Progenitor cell of endocrine pancreas (in vitro differentiated cells): ENCODE data around the gene FNBP1L. TPM values are rescaled to one million over a fixed set of nuclear protein-coding genes. Genes with fewer than 3 reads are reported as not detected.

ENCODE experiments used
- DNase-seq: peaks from one replicate; pipeline ENCODE4 v3.0.0; 2021; ENCODE audit warnings: low spot score; ENCODE audit not compliant: unreplicated experiment
- H3K27ac Mint-ChIP-seq: 2 replicates; pipeline ENCODE4 v1.8.0; 2021; ENCODE audit warnings: mild to moderate bottlenecking, moderate library complexity, mixed read lengths
- H3K27me3 Mint-ChIP-seq: 2 replicates; pipeline ENCODE4 v1.8.0; 2021; ENCODE audit warnings: mixed read lengths
- H3K36me3 Mint-ChIP-seq: 2 replicates; pipeline ENCODE4 v1.8.0; 2022; ENCODE audit warnings: mixed read lengths; ENCODE audit not compliant: insufficient read depth
- H3K4me1 Mint-ChIP-seq: 2 replicates; pipeline ENCODE4 v1.8.0; 2021; ENCODE audit warnings: low read depth, mixed read lengths
- H3K4me3 Mint-ChIP-seq: 2 replicates; pipeline ENCODE4 v1.8.0; 2021; ENCODE audit warnings: low read depth, mild to moderate bottlenecking, moderate library complexity, mixed read lengths
- H3K9me3 Mint-ChIP-seq: 2 replicates; pipeline ENCODE4 v1.8.0; 2021; ENCODE audit warnings: low read depth, mixed read lengths
- total RNA-seq: library from RNA; stranded (reverse); gene quantifications from 2 replicates; pipeline ENCODE4 v1.2.1, GENCODE V29; 2021
- TF ChIP-seq, protein P1 (sequence below): fragments of 200-600 bp; sonication (generic); IDR thresholded peaks from one replicate; pipeline ENCODE4 v1.5.0; 2021; ENCODE audit warnings: antibody characterized with exemption, mild to moderate bottlenecking; ENCODE audit not compliant: unreplicated experiment

Gene FNBP1L
- total RNA-seq, 1 donor from 2014 or later = 136 TPM

DNA sequence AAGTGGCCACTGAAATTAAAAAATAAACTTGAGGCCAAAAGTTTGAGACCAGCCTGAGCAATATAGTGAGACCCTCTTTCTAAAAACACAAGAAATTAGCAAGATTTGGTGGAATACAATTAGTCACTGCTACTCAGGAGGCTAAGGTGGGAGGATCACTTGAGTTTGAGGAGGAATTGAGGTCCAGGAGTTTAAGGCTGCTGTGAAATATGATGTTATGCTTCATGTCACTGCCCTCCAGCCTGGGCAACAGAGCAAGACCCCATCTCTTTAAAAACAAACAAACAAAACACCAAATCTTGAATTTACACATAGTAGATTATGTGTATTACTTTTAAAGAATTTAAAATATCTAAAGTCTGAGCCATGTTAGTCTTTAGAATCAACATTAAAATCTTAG lies 6.3 kb upstream of the FNBP1L start:
- H3K36me3 Mint-ChIP-seq = no peaks in the 10 kb centered on the region
- H3K4me1 Mint-ChIP-seq = peaks cover 6% of the 10 kb centered on the region
- no peak overlapping the region for H3K4me3 Mint-ChIP-seq
- no peaks in the 10 kb centered on the region for H3K27me3 Mint-ChIP-seq
- TF ChIP-seq, protein P1, sequence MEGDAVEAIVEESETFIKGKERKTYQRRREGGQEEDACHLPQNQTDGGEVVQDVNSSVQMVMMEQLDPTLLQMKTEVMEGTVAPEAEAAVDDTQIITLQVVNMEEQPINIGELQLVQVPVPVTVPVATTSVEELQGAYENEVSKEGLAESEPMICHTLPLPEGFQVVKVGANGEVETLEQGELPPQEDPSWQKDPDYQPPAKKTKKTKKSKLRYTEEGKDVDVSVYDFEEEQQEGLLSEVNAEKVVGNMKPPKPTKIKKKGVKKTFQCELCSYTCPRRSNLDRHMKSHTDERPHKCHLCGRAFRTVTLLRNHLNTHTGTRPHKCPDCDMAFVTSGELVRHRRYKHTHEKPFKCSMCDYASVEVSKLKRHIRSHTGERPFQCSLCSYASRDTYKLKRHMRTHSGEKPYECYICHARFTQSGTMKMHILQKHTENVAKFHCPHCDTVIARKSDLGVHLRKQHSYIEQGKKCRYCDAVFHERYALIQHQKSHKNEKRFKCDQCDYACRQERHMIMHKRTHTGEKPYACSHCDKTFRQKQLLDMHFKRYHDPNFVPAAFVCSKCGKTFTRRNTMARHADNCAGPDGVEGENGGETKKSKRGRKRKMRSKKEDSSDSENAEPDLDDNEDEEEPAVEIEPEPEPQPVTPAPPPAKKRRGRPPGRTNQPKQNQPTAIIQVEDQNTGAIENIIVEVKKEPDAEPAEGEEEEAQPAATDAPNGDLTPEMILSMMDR = no peak
- no peak for DNase-seq
- H3K9me3 Mint-ChIP-seq = no peaks in the 10 kb centered on the region
- no peak overlapping the region for H3K27ac Mint-ChIP-seq

DNA sequence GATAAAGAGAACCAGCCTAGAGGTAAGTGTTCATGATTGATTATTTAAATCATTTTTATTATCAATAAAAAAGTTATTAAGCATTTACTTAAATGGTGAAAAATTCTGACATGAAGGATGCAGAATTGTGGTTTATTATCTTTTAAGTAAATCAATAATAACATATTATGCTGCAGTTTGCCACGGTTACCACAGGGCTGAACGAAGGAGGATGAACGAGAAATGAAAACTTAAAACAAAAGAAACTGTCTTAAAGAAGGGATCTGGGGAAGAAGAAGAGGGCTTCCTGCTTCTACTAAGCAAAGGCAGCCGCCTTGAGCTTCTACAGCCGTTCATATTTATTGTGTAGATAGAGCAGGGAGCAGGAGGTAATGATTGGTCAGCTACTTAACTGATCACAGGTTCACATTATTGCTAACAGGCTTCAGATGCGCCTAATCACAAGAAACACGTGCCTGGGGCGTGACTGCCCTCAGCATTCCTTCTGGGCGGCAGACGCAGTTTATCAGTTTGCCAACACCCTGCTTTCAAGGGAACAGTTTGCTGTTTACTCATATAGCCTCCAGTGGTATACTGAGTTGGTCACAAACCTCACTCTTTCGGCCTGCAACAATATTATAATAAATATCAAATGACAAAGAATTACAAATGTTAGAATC lies 5.8 kb upstream of the FNBP1L start:
- Mint-ChIP-seq H3K9me3 (no peaks in the 10 kb centered on the region), H3K4me1 (peaks cover 10% of the 10 kb centered on the region), H3K27me3 (no peaks in the 10 kb centered on the region), H3K27ac (no peak overlapping the region), H3K4me3 (no peak overlapping the region), H3K36me3 (no peaks in the 10 kb centered on the region)
- TF ChIP-seq, protein P1 = no peak
- no peak for DNase-seq

DNA sequence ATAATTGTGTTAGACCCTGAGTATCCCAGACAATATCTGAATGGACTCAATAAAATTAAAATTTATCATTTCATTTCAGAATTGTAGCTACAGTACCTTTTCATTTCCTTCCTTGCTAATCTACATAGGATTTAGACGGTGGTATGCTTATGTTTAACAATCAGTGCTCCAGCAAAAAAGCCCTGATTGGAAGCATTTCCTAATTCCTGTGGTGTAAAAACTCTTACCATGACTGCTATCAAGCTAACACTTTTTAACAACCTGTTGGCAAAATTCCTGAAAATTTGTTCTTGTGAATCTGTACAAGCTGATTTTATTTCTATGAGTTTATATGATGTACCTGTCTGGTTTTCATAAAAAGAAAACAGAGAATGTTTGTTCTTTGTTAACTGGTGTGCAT lies 5.2 kb upstream of the FNBP1L start:
- H3K4me3 Mint-ChIP-seq = no peak overlapping the region
- H3K36me3 Mint-ChIP-seq = no peaks in the 10 kb centered on the region
- H3K9me3 Mint-ChIP-seq = no peaks in the 10 kb centered on the region
- no peak overlapping the region for H3K27ac Mint-ChIP-seq
- DNase-seq = no peak
- peaks cover 13% of the 10 kb centered on the region for H3K4me1 Mint-ChIP-seq
- TF ChIP-seq, protein P1 = no peak
- no peaks in the 10 kb centered on the region for H3K27me3 Mint-ChIP-seq

DNA sequence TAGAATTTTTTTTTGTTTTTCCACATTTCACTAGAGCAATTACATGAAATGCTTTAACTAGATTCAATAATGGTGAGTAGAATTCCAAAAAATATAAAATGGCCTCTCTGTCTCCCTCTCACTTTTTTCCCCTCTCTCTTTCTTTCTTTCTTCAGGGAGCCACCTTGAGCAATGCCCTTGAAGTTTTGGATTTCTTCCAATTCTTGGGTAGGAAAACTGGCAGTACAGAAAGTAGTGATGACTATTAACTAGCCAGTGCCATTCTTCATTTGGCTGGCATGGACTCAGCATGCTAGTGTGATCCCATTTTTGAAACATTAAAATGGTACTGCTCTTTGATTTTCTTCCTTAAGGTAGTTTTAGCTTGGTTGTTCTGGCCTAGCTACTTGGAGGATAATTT lies 4.5 kb upstream of the FNBP1L start:
- no peak overlapping the region for H3K27ac Mint-ChIP-seq
- H3K9me3 Mint-ChIP-seq = no peaks in the 10 kb centered on the region
- H3K4me3 Mint-ChIP-seq = no peak overlapping the region
- TF ChIP-seq, protein P1 = no peak
- no peaks in the 10 kb centered on the region for H3K36me3 Mint-ChIP-seq
- peaks cover 13% of the 10 kb centered on the region for H3K4me1 Mint-ChIP-seq
- DNase-seq = no peak
- H3K27me3 Mint-ChIP-seq = no peaks in the 10 kb centered on the region

DNA sequence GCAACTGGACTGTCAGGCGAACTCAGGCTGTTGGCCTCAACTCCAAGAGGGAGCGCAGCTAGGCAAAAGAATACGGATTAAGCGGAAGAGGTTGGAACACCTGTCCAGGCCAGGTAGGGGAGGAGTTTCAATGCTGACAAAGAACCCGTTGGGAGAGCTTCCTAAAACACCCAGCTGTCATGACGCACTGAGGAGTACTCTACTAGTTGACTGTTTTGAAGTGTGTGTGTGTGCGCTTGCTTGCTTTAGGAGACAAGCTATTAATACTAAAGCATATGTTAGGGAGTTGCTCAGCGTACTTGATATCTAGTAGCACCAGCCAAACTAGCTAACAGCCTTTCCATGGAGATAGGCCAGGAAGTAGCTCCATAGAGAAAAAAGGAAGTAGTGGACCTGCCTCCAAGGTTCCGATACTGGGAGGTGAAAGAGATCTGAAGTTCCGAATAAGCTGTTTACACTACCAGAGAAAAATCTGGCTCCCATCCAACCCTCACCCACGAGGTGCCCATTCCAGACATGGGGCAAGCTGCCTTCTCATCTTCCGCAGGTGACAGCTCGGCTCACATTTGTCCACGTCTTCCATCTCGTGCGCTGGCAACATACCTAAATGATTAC lies 974 bp upstream of the FNBP1L start:
- no peak for DNase-seq
- Mint-ChIP-seq H3K4me1 (peaks cover 28% of the 10 kb centered on the region), H3K9me3 (no peaks in the 10 kb centered on the region), H3K4me3 (peak overlapping the region; percentile 99), H3K27ac (peak overlapping the region; percentile 74), H3K27me3 (no peaks in the 10 kb centered on the region), H3K36me3 (no peaks in the 10 kb centered on the region)
- TF ChIP-seq, protein P1 = no peak
